Left lobe of liver (tissue), 2 donors: ENCODE results near the gene PPP1R14C. TPM values are rescaled to one million over a fixed set of nuclear protein-coding genes. Genes with fewer than 3 reads are reported as not detected.

ENCODE experiments used
- ATAC-seq: fragments of 200-7000 bp; cut with Tn5 transposase; one replicate; pipeline ENCODE4 v1.9.1; 2020; ENCODE audit warnings: mild to moderate bottlenecking, moderate library complexity
- DNase-seq: peaks from one replicate; pipeline ENCODE4 v3.0.0-alpha.2; 2020; ENCODE audit warnings: low spot score
- total RNA-seq: library from RNA; stranded (reverse); gene quantifications from one replicate; pipeline ENCODE4 v1.2.1, GENCODE V29; 2021
- donor health status: DM: no; HTN: no; CAD: no; lungs with moderate emphysema.
- donor health status: DM: no; HTN: yes; CAD: no.

The PPP1R14C gene
- total RNA-seq, 1 donor from 2014 or later = 0.08 TPM

- ATAC-seq (no peak), DNase-seq (no peak)
Measured at GRCh38 chr6:150267686-150268561, 125.1 kb downstream of the PPP1R14C start.

GRCh38 chr6:150269130-150269856, 126.4 kb downstream of the PPP1R14C start:
- ATAC-seq = no peak
- no peak for DNase-seq

- DNase-seq (no peak), ATAC-seq (no peak)
Measured at GRCh38 chr6:150269857-150270223, 127.0 kb downstream of the PPP1R14C start.

DNA sequence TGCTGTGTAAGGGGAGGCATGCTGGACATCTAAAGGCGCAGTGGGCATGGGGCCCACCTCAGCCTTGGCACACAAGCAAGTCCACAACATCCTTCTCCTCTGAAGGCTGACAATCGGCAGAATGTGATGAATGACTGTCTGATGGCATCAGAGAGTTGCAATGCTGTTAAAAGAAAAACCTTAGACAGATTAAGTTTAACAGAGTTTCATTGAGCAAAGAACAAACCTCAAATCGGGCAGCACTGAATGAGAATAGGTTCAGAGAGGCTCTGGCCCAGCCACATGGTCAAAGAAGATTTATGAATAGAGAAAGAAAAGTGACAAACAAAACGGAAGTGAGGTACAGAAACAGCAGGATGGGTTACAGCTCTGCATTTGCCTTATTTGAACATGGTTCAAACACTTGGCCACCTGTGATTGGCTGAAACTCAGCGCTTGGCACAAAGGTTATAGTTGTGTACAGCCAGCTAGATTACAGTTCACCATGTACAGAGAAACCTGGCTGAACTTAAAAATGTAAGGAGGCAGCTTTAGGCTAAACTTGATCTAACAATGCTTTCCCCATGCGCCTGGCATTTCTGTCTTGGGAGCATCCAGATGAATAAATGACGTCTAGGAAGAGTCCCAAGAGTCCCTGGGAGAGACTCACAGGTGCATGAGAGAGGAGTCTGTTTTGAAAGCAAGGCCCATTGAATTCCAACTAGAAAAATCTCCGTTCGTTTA, 127.6 kb downstream of the PPP1R14C start:
- DNase-seq = no peak
- ATAC-seq = no peak

DNA sequence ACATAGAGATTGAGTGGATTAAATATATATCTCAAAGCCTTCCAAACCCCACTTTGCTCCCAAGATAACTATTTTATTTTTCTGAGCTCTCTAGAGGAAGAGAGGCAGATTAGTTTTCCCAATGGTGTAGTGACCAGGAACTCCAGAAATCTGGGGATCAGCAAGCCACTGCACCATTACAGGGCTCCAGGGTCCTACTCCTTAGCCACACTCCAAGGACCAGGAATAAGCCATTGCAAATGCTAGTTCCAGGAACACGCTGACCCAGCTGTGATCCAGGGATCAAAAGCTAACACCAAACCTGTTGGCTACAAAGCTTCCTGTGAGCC, 128.3 kb downstream of the PPP1R14C start:
- no peak for DNase-seq
- ATAC-seq = no peak

- ATAC-seq = no peak
- DNase-seq = no peak
Measured at GRCh38 chr6:150271501-150272263, 128.8 kb downstream of the PPP1R14C start.

DNA sequence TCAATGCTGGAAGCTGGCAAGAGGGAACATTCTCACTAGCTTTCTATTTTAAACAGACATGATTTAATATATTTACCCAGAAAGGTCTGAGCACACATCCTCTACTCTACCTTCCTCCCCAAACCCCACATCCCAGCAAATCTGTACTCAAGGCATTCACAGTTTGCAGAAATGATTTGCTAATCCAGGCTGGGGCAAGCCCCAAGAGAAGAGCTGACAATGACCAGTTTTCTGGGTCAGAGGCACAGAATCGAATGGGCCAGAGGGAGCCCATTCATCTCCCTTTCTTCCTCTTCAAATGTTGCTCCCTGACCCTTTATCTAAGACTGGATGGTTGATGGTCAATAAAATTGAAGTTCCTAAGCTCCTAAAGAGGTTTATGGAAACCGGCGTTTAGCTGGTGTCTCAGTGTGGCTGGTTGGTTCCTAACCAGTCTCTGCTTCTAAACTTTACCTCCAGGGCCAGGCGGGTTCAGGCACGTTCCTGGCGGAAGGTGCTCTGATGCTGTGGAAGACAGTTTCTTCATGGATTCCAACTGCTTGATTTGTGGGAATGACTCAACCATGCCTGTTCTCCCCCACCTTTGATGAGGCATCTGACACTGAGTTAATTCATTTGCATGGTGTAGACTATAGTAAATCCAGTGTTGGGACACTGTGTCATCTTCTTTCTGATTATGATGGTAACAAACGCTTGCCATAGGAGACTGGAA, 129.6 kb downstream of the PPP1R14C start:
- ATAC-seq (no peak), DNase-seq (no peak)

DNA sequence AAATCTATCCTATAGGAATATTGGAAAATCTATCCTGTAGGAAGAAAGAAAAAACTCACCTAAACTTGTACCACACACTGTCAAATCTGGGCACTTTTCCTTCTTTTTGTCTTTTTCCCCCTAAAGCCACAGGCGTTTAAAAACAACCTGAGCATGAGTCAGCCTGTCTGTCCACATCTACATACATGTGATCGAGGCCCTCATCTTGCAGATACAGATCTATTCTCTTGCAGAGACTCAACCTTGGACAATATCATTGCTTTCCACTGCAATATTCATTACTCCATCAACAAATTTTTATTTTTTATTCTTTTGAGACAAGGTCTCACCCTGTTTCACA, 130.1 kb downstream of the PPP1R14C start:
- DNase-seq = no peak
- ATAC-seq = no peak

GRCh38 chr6:150273457-150274309, 130.8 kb downstream of the PPP1R14C start:
- ATAC-seq (no peak), DNase-seq (no peak)

DNA sequence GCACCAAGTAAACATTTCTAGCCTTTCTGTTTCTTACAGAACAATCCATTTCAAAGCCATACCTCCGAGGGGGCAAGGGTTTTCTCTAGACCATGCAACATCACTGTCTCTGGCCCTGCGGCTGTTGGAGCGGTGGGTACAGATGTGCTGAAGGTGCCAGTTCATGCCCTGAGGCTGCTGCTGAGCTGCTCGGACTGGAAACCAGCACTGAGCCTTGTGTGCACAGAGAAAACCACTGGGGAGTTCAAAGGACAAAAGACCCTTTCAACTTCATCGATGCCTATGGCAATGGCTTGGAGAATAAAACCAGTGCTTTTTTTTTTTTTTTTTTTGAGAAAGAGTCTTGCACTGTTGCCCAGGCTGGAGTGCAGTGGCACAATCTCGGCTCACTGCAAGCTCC, 132.6 kb downstream of the PPP1R14C start:
- DNase-seq = no peak
- ATAC-seq = no peak

GRCh38 chr6:150276168-150276936, 133.5 kb downstream of the PPP1R14C start:
- DNase-seq = no peak
- no peak for ATAC-seq

GRCh38 chr6:150276937-150277742, 134.3 kb downstream of the PPP1R14C start:
- no peak for ATAC-seq
- DNase-seq = no peak

DNA sequence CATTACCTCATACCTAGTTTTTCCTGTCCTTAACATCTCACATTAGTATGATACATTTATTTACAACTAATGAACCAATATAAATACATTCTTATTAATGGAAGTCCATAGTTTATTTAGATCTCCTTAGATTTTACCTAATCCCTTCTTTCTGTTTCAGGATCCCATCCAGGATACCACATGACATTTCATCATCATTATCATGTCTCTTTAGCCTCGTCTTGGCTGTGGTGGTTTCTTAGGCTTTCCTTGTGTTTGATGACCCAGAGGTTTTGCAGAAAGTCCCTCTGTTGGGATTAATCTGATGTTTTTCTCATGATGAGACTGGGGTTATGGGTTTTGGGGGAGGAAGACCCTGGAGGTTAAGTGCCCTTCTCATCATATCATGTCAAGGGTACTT, 136.7 kb downstream of the PPP1R14C start:
- ATAC-seq (no peak), DNase-seq (no peak)

- ATAC-seq = no peak
- DNase-seq = no peak
Measured at GRCh38 chr6:150280703-150281102, 137.9 kb downstream of the PPP1R14C start.

GRCh38 chr6:150281767-150282166, 138.9 kb downstream of the PPP1R14C start:
- DNase-seq (no peak), ATAC-seq (no peak)

GRCh38 chr6:150282806-150283205, 140.0 kb downstream of the PPP1R14C start:
- DNase-seq = no peak
- no peak for ATAC-seq

- ATAC-seq = no peak
Measured at GRCh38 chr6:150286460-150286859, 143.6 kb downstream of the PPP1R14C start.

DNA sequence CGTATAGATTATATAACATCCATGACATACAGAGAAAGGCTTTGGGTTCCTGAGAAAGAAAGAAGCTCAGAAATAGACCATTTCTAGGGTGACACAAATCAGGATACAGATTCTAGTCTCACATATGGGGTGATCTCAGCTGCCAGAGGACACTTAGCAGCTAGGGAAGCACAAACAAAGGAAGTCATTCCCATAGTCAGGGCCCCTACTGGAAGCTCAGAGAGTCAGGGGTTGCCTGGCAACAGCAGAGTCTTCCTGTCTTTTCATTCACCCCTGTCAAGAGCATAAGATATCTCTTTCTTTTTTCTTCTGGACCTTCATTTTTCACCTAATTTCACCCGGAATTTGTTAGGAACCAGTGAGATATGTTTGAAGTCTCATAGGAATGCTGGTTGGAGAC, 144.1 kb downstream of the PPP1R14C start:
- DNase-seq (no peak), ATAC-seq (no peak)

More at GRCh38 chr6:150286460-150286859, 143.6 kb downstream of the PPP1R14C start:
- no peak for DNase-seq
